ENCODE data around the gene TPSG1.
A peak's percentile ranks its signal among the peaks of the same experiment; 100 is the strongest.
"Not testable (repeated sequence)": the region's sequence is repeated elsewhere in the genome, so short reads cannot be mapped to it uniquely, and the experiment has no call there.

Gene TPSG1

DNA sequence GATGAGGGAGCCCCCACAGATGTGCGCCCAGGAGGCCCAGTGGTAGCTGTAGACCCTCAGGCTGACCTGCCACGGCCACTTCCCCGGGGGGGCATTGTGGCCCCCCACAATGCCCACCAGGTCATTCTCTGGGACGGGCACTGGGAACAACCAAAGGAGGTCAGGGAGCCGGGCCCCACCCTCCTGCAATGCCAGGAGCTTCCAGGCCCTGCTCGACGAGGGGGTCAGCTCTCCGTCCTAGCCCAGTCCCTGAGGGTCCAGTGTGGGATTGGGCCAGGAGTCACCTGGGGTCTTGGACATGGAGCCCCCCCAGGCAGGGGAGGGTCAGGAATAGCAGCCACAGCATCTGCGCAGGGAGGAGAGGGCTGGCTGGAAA lies 37.8 kb upstream of the TPSG1 start:
- FAIRE-seq (no peak), DNase-seq (ENCODE audit: insufficient read length) (no peak)
- TF ChIP-seq POLR2AphosphoS5 (IDR thresholded peaks at IDR 0.05; ENCODE audit: low read depth, low read length) (no peak), TAF1 (IDR thresholded peaks at IDR 0.05; ENCODE audit: borderline replicate concordance, low read depth, low read length) (no peak), POLR2A (IDR thresholded peaks at IDR 0.05; ENCODE audit: low read depth, low read length) (no peak)

DNA sequence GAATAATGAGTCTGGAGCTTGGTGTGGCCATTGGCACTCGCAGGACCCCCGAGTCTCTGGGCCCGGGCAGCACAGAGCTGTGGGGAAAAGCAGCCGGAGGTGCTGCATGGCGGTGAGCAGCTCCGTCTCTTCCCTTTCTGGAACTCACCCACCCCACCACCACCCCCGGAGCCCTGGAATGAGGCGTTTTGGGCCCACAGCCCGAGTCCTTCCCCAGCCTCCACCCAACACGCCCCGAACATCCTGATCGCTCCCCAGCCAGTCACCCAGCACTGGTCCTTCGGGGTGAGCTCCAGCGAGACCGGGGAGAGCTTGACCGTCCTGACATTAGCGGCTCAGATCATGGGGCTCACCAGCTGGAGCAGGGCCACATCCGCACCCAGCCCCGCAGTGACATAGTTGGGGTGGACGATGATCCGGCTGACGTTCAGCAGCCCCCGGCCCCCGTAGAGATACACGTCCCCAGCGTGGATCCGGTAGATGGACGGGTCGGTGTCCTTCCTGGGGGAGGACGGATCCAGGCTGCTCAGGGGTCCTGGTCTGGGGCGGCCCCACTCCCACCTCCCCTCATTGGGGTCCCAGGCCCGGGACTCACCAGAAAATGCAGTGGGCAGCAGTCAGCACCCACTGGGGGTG lies 37.3 kb upstream of the TPSG1 start:
- no peak for FAIRE-seq
- DNase-seq (ENCODE audit: insufficient read length) = no peak
- TF ChIP-seq POLR2A (IDR thresholded peaks at IDR 0.05; ENCODE audit: low read depth, low read length) (no peak), POLR2AphosphoS5 (IDR thresholded peaks at IDR 0.05; ENCODE audit: low read depth, low read length) (no peak), TAF1 (IDR thresholded peaks at IDR 0.05; ENCODE audit: borderline replicate concordance, low read depth, low read length) (no peak)

DNA sequence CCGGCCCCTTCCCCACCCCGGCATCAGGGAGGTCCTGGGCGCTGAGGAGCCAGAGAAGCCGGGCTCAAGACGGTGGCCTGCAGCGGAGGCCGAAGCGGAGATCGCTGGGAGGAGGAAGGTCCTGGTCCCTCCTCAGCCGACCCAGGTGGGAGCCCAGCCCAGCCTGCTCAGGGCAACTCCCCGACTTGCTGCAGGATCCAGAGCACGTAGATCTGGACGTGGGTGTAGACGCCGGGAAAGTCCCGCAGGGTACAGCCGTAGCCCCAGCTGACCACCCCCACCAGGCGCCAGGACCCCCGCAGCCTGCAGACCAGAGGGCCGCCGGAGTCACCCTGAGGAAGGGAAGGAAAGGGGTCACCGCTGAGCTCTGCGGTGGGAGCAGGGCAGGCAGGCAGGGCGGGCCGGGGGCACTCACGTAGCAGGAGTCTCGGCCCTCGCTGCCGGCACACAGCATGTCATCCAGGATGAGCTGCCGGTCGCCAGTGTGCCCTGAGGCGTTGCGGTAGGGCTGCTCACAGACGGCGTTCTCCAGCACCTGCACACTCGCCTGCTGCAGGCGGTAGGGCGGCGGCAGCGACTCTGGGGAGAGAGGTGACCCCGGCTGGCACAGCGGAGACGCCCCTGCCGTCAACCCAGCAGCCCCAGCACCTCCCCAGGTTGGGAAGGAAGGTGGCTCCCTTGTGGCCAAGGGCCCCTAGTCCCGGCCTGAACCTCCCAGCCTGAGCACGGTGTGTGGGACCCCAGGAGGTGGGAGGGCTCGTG lies 36.2 kb upstream of the TPSG1 start:
- DNase-seq (ENCODE audit: insufficient read length) (no peak), FAIRE-seq (no peak)

DNA sequence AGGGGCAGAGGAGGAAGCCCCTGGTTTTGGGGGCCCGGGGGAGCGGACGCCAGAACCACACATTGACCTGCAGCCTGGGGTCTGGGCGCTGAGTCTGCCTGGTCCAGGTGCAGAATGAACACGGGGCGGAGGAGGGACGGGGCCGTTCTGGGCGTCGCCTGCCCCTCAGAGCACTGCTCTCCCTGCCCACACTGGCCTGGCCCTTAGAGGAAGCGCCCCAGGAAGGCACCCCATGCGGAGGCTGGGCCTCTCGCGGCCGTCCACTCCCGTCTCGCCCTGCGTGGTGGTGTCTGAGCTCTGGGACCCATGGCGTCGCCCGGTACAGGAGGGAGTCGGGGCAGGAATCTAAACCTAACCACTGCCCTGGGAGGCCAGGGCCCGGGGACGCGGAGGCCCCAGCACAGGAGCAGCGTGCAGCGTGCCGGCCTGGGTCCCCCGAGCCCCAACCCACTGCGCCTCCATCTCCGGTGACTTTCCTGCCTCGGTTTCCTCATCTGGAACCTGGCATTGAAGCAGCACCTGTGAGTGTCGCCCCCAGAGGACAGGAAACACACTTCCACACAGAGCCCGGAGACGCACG lies 35.1 kb upstream of the TPSG1 start:
- no peak for FAIRE-seq
- no peak for TF ChIP-seq POLR2AphosphoS5 (IDR thresholded peaks at IDR 0.05; ENCODE audit: low read depth, low read length)
- TF ChIP-seq POLR2A (IDR thresholded peaks at IDR 0.05; ENCODE audit: low read depth, low read length) = no peak
- no peak for TF ChIP-seq TAF1 (IDR thresholded peaks at IDR 0.05; ENCODE audit: borderline replicate concordance, low read depth, low read length)
- DNase-seq (ENCODE audit: insufficient read length) = no peak

More for the DNA sequence above, 36.2 kb upstream of the TPSG1 start:
- no peak for TF ChIP-seq POLR2AphosphoS5 (IDR thresholded peaks at IDR 0.05; ENCODE audit: low read depth, low read length)
- TF ChIP-seq POLR2A (IDR thresholded peaks at IDR 0.05; ENCODE audit: low read depth, low read length) = no peak
- no peak for TF ChIP-seq TAF1 (IDR thresholded peaks at IDR 0.05; ENCODE audit: borderline replicate concordance, low read depth, low read length)

DNA sequence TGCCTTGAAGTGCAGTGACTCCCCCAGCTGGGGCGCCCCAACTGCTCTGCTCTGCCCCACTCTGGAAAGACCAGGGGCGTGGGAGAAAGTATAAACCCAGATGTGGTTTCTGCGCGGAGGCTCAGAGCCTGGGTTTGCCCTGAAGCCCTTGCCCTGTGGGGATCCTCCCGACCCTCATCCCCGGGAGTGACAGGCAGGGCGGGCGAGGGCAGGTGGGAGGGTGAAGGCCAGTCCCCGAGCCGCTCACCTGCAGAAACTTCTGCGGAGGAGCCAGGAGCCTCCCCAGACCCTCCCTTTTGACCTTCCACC lies 34.6 kb upstream of the TPSG1 start:
- FAIRE-seq (no peak), DNase-seq (ENCODE audit: insufficient read length) (no peak)
- TF ChIP-seq POLR2AphosphoS5 (IDR thresholded peaks at IDR 0.05; ENCODE audit: low read depth, low read length) = no peak
- no peak for TF ChIP-seq POLR2A (IDR thresholded peaks at IDR 0.05; ENCODE audit: low read depth, low read length)
- TF ChIP-seq TAF1 (IDR thresholded peaks at IDR 0.05; ENCODE audit: borderline replicate concordance, low read depth, low read length) = no peak

DNA sequence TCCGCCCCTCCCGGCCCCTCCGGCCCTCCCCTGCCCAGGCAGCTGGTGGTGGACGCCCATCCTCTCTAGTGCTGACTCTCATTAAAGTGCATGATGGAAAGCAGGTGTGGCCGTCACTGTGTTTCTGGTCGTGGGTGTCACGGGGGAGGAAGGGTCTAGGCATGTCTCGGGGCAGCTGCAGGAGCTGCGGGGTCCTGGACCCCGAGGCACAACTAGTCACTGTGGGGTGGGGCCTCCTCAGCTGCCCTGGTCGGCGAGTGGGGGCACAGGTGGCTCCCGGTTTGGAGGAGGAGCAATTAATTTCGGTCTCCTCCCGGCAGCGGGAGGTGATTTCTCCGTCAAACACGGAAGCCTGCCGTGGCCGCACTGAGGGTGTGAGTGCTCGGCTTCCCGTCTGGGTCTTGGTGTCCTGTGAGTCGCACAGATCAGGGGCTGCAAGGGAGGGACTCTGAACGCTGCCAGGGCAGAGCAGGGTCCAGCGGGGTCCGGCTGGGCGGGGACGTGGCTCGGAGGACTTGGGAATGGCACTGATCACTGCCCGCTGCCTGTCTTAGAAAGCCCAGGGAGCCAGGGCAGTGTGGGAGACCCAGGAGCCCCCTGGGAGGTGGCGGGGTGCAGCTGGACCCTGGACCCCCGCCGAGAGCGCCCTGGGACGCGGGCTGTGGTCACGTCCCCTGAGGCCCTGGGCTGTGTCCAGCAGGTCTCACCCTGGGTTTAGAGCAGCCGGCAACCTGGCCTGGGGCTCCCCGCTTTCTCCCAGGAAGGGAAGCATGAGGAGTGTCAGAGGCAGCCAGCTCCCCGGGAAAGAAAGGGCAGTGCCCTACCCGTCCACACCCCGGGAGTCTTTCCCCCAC lies 34.1 kb upstream of the TPSG1 start:
- DNase-seq (ENCODE audit: insufficient read length) (no peak), FAIRE-seq (no peak)
- TF ChIP-seq POLR2AphosphoS5 (IDR thresholded peaks at IDR 0.05; ENCODE audit: low read depth, low read length) (no peak), POLR2A (IDR thresholded peaks at IDR 0.05; ENCODE audit: low read depth, low read length) (no peak), TAF1 (IDR thresholded peaks at IDR 0.05; ENCODE audit: borderline replicate concordance, low read depth, low read length) (no peak)

DNA sequence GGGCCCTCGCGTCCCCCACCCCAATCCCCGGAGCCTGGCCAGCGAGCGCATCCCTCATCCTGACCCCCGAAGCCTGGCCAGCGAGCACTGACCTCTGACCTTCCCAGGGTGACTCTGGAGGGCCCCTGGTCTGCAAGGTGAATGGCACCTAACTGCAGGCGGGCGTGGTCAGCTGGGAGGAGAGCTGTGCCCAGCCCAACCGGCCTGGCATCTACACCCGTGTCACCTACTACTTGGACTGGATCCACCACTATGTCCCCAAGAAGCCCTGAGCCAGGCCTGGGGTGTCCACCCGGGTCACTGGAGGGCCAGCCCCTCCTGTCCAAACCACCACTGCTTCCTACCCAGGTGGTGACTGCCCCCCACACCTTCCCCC lies 33.1 kb upstream of the TPSG1 start:
- no peak for FAIRE-seq
- TF ChIP-seq POLR2AphosphoS5 (IDR thresholded peaks at IDR 0.05; ENCODE audit: low read depth, low read length) (no peak), TAF1 (IDR thresholded peaks at IDR 0.05; ENCODE audit: borderline replicate concordance, low read depth, low read length) (no peak), POLR2A (IDR thresholded peaks at IDR 0.05; ENCODE audit: low read depth, low read length) (no peak)
- no peak for DNase-seq (ENCODE audit: insufficient read length)

DNA sequence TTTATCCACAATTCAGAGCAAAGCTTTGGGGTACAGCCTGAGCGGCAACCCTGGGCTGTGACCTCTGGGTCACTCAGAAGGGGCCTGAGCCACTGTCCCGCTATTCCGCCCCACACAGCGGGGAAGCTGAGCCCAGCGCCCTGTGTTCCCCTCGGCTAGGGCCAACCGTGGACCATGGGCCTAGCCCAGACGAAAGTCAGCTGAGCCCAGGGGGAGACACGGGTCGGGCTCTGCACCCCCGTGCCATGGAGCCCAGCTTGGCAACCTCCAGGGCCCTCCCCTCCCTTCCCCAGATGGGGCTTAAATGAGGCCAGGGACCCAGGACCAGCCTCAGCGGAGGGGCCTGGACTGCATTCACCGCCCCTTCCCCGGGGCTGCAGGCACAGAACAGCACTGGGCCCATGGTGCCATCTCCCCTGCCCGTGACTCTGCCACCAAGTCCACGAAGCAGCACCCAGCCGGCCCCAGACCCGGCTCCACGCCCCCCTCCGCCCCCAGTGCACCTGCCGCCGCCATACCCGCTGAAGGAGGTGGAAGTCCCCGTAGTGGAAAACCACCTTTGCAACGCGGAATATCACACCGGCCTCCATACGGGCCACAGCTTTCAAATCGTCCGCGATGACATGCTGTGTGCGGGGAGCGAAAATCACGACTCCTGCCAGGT lies 32.6 kb upstream of the TPSG1 start:
- DNase-seq (ENCODE audit: insufficient read length) (no peak), FAIRE-seq (no peak)
- TF ChIP-seq TAF1 (IDR thresholded peaks at IDR 0.05; ENCODE audit: borderline replicate concordance, low read depth, low read length) (no peak), POLR2AphosphoS5 (IDR thresholded peaks at IDR 0.05; ENCODE audit: low read depth, low read length) (no peak), POLR2A (IDR thresholded peaks at IDR 0.05; ENCODE audit: low read depth, low read length) (no peak)

DNA sequence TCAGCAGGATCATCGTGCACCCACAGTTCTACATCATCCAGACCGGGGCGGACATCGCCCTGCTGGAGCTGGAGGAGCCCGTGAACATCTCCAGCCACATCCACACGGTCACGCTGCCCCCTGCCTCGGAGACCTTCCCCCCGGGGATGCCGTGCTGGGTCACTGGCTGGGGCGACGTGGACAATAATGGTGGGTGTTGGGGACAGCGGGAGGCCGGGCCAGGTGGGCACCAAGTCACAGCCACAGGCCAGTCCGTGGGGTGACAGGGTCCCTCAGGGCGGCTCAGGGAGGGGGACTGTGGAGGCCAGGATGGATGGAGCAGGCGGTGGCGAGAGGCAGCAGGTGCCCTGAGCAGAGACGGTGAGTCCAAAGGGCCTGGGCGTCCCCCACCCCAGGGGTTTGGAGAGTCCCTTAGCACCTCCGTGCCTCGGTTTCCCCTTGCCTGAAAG lies 31.8 kb upstream of the TPSG1 start:
- DNase-seq (ENCODE audit: insufficient read length) = no peak
- no peak for TF ChIP-seq TAF1 (IDR thresholded peaks at IDR 0.05; ENCODE audit: borderline replicate concordance, low read depth, low read length)
- TF ChIP-seq POLR2A (IDR thresholded peaks at IDR 0.05; ENCODE audit: low read depth, low read length) = no peak
- FAIRE-seq = no peak

DNA sequence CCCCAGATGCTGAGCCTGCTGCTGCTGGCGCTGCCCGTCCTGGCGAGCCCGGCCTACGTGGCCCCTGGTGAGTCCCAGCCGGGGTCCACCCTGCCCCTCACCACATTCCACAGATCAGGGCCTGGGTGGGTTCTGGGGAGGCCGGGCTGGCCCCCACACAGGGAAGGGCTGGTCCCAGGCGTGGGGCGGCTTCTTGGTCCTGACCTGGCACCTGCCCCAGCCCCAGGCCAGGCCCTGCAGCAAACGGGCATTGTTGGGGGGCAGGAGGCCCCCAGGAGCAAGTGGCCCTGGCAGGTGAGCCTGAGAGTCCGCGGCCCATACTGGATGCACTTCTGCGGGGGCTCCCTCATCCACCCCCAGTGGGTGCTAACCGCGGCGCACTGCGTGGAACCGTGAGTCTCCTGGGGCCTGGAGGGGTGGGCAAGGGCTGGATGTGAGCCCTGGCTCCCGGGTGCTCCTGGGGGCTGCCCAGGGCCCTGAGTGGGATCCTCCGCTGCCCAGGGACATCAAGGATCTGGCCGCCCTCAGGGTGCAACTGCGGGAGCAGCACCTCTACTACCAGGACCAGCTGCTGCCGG lies 31.3 kb upstream of the TPSG1 start:
- not testable (repeated sequence) for FAIRE-seq; DNase-seq (ENCODE audit: insufficient read length)

DNA sequence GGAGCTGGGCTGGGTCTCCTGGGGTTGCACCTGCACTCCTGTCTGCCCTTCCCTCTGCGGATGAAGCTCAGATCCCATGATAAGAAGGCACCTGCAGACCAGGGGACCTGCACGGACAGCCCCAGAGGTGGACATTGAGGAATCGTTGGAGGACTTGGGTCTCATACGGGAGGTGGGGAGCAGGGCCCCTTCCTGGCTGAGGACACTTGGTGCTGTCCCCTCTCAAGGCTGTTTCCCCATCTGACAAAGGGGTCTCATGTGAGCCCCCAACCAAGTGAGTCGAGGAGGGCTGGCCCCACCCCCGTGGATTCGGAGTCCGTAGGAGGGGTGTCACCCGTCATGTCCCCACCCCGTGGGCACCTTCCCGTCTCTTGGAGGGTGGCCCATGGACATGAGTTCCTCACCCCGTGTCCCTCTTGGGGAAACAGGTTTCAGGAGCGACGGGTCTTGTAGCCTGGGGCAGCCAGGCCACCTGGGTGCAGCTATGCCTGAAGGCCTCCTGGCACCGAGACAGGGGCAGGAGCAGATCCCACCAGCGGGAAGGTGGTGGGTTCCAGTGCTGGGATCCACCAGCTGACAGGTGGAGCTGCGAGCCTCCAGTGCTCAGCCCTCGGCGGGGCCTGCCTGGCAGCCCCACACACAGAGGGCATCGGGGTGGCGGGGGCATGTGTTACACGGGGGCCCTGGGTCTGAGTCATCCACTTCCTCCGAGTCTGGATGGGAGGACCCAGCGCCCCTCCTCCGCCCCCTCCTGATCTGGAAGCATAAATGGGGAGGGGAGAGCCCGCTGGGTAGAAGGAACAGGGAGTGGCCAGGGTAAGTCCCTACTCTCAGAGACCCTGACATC lies 30.4 kb upstream of the TPSG1 start, which contains the start of gene TPSD1:
TSS of gene TPSD1 (plus strand) at position 794 of the 847 bp plus-strand sequence. CDS start 212 bp downstream, outside the sequence.
- not testable (repeated sequence) for FAIRE-seq; DNase-seq (ENCODE audit: insufficient read length)

DNA sequence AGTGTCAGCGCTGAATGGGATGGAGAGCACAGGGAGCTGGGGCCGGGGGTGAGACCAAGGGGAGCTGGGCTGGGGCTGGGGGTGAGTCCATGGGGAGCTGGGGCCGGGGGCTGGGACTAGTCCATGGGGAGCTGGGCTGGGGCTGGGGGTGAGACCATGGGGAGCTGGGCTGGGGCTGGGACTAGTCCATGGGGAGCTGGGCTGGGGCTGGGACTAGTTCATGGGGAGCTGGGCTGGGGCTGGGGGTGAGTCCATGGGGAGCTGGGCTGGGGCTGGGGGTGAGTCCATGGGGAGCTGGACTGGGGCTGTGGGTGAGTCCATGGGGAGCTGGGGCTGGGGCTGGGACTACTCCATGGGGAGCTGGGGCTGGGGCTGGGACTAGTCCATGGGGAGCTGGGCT lies 29.8 kb upstream of the TPSG1 start:
- not testable (repeated sequence) for DNase-seq (ENCODE audit: insufficient read length); FAIRE-seq

DNA sequence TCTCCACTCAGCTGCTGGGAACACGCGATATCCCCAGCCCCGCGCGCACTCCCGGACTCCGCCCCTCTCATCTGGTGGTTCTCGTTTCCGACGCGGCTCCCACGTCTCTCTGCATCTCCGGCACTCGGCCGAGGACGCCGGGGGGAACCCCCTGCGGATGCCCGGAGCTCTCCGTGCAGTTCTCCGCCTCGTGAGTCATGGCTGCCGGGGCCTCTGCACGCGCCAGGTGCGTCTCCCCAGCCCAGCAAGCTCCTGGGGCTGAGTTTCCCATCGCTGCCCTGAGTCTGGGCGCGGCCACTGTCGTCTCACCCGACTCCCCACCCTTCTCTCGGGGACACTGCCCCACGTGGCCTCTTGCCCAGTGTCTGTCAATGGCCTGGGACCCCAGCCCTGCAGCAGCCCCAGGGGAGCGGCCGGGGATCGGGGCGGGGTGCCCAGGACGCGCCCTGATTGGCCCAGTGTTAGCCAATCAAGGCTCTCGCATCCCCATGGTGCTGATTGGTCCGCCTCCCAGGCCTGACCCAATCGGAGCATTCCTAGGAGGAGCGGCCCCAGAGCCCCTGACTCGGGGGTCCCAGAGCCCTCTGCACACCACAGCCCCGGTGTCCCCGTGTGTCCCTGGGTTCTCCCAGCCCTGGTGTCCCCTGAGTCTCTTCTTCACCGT lies 28.8 kb upstream of the TPSG1 start:
- FAIRE-seq; DNase-seq (ENCODE audit: insufficient read length): not testable (repeated sequence)

DNA sequence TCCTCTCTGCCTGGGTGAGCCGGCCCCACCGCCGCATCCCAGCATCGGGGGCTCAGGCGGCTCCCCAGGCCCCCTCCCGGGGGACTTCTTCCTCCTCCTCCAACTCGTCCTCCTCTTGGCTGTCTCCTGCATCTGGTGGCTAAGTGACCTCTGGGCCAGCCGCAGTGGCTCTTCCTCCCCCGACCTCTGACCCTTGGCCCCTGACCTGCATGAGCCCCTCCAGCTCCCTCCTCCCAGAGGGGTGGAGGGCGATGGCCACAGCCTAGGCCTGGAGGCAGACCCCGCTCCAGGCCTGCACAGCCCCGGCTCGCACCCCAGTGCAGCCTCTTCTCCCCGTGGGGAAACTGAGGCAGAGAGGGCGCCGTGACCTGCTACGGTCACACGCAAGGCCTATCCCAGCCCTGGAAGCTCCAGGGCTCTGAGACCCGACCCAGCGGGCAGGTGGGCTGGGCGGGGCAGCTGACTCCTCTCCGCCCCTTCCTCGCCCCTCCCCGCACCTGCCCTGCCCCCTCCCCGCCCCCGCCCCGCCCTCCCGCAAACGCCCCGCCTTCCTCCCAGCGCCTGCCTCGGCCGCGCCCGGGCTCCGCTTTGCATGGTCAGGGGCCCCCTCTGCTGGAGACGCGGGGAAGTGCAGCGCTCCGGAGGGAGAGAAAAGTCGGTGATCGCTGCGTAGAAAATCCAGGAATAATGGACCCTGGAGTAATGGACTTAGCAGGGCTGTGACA lies 24.1 kb upstream of the TPSG1 start:
- not testable (repeated sequence) for DNase-seq (ENCODE audit: insufficient read length)
- peak; percentile 21 for FAIRE-seq

Data from GM12892 (cell line).